Uterus (tissue), 2 donors: Measurements from ENCODE around the gene FOCAD.

Experiments used
- POLR2A ChIP-seq, 2 donors: fragments of 450-650 bp; IDR thresholded peaks; one replicate each; pipeline ENCODE4 v1.6.1; 2016; ENCODE audit warnings: antibody characterized with exemption in 2 of 2, mild to moderate bottlenecking in 1 of 2, moderate library complexity in 1 of 2
- TF ChIP-seq, protein P1 (sequence below), 4 experiments: fragments of 200-600 bp in 2 of 4; fragments of 450-650 bp in 2 of 4; sonication (generic) in 2 of 4; IDR thresholded peaks; one replicate each; pipeline ENCODE4 v1.5.1; 2016 to 2019; ENCODE audit warnings: antibody characterized with exemption in 4 of 4, mild to moderate bottlenecking in 2 of 4, moderate library complexity in 1 of 4

DNA sequence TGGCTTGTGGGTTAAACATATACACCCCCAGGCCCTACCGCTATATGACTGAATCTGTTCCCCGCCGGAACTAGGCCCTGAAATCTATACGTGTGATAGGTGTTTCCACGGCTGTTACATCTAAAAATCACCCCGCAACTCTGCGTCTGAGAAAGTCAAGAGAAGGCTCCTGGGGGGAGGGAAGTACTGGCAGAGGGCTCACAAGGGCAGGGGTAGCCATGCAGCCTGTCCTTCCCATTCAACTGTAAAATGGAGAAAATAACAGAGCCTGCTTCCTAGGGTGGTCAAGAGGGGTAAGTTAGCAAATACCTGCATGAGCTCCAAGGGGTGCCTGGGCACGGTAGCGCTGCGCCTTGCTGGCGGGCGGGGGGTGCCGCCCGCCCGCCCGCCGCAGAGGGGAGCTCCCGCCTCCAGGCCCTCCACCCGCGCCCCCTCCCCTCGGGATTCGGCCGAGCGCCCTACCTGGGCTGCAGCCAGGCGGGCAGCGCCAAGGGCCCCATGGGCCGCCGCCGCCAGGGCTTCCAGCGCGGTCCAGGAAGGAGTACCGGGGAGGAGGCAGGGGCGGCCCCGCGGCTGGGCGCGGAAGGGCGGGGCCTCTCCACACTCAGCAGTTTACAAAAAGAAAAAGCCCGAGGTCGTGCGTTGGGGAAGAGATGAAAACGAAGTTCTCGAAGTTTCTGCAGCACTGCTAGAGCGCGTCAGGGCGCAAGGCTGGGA is 347.2 kb downstream of the FOCAD start, which contains the start of gene HACD4:
- TF ChIP-seq, protein P1, sequence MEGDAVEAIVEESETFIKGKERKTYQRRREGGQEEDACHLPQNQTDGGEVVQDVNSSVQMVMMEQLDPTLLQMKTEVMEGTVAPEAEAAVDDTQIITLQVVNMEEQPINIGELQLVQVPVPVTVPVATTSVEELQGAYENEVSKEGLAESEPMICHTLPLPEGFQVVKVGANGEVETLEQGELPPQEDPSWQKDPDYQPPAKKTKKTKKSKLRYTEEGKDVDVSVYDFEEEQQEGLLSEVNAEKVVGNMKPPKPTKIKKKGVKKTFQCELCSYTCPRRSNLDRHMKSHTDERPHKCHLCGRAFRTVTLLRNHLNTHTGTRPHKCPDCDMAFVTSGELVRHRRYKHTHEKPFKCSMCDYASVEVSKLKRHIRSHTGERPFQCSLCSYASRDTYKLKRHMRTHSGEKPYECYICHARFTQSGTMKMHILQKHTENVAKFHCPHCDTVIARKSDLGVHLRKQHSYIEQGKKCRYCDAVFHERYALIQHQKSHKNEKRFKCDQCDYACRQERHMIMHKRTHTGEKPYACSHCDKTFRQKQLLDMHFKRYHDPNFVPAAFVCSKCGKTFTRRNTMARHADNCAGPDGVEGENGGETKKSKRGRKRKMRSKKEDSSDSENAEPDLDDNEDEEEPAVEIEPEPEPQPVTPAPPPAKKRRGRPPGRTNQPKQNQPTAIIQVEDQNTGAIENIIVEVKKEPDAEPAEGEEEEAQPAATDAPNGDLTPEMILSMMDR (IDR thresholded peaks at IDR 0.05) = no peak
- TF ChIP-seq POLR2A (IDR thresholded peaks at IDR 0.05) = no peak
